ENCODE measurements around the gene PTGIR. TPM values are rescaled to one million over a fixed set of nuclear protein-coding genes. Genes with fewer than 3 reads are reported as not detected.

Gene PTGIR
- total RNA-seq, 1 experiment from 2014 or later, result not detected

- CTCF ChIA-PET, result interaction anchor here (0.6 kb wide), 1 partner anchor 21 kb away, joined by 5 read pairs; no protein-coding TSS in a partner anchor
- POLR2A ChIA-PET, result interaction anchor here (0.6 to 2.6 kb wide), 3 partner anchors 32 to 184 kb away, joined by 3 to 30 read pairs (median 3); partner anchors contain the start of gene CALM3
- Mint-ChIP-seq H3K9me3 (ENCODE audit: unreplicated experiment) (no peaks in the 10 kb centered on the region), H3K36me3 (ENCODE audit: insufficient read depth, unreplicated experiment) (no peaks in the 10 kb centered on the region), H3K27ac (ENCODE audit: low read depth, unreplicated experiment) (no peak overlapping the region), H3K27me3 (ENCODE audit: insufficient read depth, unreplicated experiment) (peaks cover 46% of the 10 kb centered on the region), H3K4me1 (ENCODE audit: insufficient read depth, unreplicated experiment) (peaks cover 7% of the 10 kb centered on the region), H3K4me3 (ENCODE audit: unreplicated experiment) (peak overlapping the region; percentile 63)
- intact Hi-C loops (cut with micrococcal nuclease), result loop anchor here (5.0 kb wide), 1 partner anchor 118 kb away; no protein-coding TSS in a partner anchor
- BruUV-seq (replicated peaks), result no TSS peak
- no peak for TF ChIP-seq CTCF (IDR thresholded peaks at IDR 0.05; ENCODE audit: unreplicated experiment)
- no peak for DNase-seq (ENCODE audit: unreplicated experiment)
These were observed 35.2 kb upstream of the PTGIR start for GRCh38 chr19:46660008-46660517.

- Mint-ChIP-seq H3K36me3 (ENCODE audit: insufficient read depth, unreplicated experiment) (no peaks in the 10 kb centered on the region), H3K4me1 (ENCODE audit: insufficient read depth, unreplicated experiment) (peaks cover 7% of the 10 kb centered on the region), H3K4me3 (ENCODE audit: unreplicated experiment) (peak overlapping the region; percentile 63), H3K27ac (ENCODE audit: low read depth, unreplicated experiment) (no peak overlapping the region), H3K27me3 (ENCODE audit: insufficient read depth, unreplicated experiment) (peaks cover 51% of the 10 kb centered on the region), H3K9me3 (ENCODE audit: unreplicated experiment) (no peaks in the 10 kb centered on the region)
- POLR2A ChIA-PET, result interaction anchor here (0.6 to 1.0 kb wide), 3 partner anchors 59 to 184 kb away, joined by 3 to 4 read pairs (median 3); no protein-coding TSS in a partner anchor
- intact Hi-C loops (cut with micrococcal nuclease), result loop anchor here (5.0 kb wide), 1 partner anchor 117 kb away; no protein-coding TSS in a partner anchor
- BruUV-seq (replicated peaks), result no TSS peak
- CTCF ChIA-PET, result interaction anchor here (0.5 to 1.3 kb wide), 5 partner anchors 22 to 265 kb away, joined by 3 to 6 read pairs (median 5); partner anchors contain the start of gene GNG8
- no peak for TF ChIP-seq CTCF (IDR thresholded peaks at IDR 0.05; ENCODE audit: unreplicated experiment)
- DNase-seq (ENCODE audit: unreplicated experiment), result no peak
These were observed 34.5 kb upstream of the PTGIR start for GRCh38 chr19:46659151-46660007.

GRCh38 chr19:46656541-46656940, 31.7 kb upstream of the PTGIR start:
- Mint-ChIP-seq H3K9me3 (ENCODE audit: unreplicated experiment) (no peaks in the 10 kb centered on the region), H3K36me3 (ENCODE audit: insufficient read depth, unreplicated experiment) (no peaks in the 10 kb centered on the region), H3K4me3 (ENCODE audit: unreplicated experiment) (no peak overlapping the region), H3K27ac (ENCODE audit: low read depth, unreplicated experiment) (no peak overlapping the region), H3K4me1 (ENCODE audit: insufficient read depth, unreplicated experiment) (peaks cover 7% of the 10 kb centered on the region), H3K27me3 (ENCODE audit: insufficient read depth, unreplicated experiment) (peaks cover 46% of the 10 kb centered on the region)
- TF ChIP-seq CTCF (IDR thresholded peaks at IDR 0.05; ENCODE audit: unreplicated experiment), result no peak
- ChIA-PET POLR2A (no interaction called here), CTCF (interaction anchor here (0.6 to 0.7 kb wide), 2 partner anchors 42 to 1133 kb away, joined by 3 to 4 read pairs; no protein-coding TSS in a partner anchor)
- DNase-seq (ENCODE audit: unreplicated experiment), result no peak
- intact Hi-C loops (cut with micrococcal nuclease), result no loop called here
- no TSS peak for BruUV-seq (replicated peaks)

- H3K9me3 Mint-ChIP-seq (ENCODE audit: unreplicated experiment), result no peaks in the 10 kb centered on the region
- H3K27me3 Mint-ChIP-seq (ENCODE audit: insufficient read depth, unreplicated experiment), result peaks cover 40% of the 10 kb centered on the region
- no peak overlapping the region for H3K27ac Mint-ChIP-seq (ENCODE audit: low read depth, unreplicated experiment)
- H3K4me1 Mint-ChIP-seq (ENCODE audit: insufficient read depth, unreplicated experiment), result peaks cover 3% of the 10 kb centered on the region
- ChIA-PET CTCF (interaction anchor here (0.7 kb wide), 1 partner anchor 126 kb away, joined by 3 read pairs; no protein-coding TSS in a partner anchor), POLR2A (no interaction called here)
- peaks cover 6% of the 10 kb centered on the region for H3K36me3 Mint-ChIP-seq (ENCODE audit: insufficient read depth, unreplicated experiment)
- intact Hi-C loops (cut with micrococcal nuclease), result no loop called here
- no peak overlapping the region for H3K4me3 Mint-ChIP-seq (ENCODE audit: unreplicated experiment)
- no peak for TF ChIP-seq CTCF (IDR thresholded peaks at IDR 0.05; ENCODE audit: unreplicated experiment)
- BruUV-seq (replicated peaks), result no TSS peak
- no peak for DNase-seq (ENCODE audit: unreplicated experiment)
These were observed 29.8 kb upstream of the PTGIR start for GRCh38 chr19:46654621-46655152.
